Osteoblast (primary cell): Measurements from ENCODE around the gene NEDD8. TPM values are rescaled to one million over a fixed set of nuclear protein-coding genes. Genes with fewer than 3 reads are reported as not detected.

Source experiments
- DNase-seq: peaks from one replicate; pipeline ENCODE4 v3.0.0; 2011; ENCODE audit warnings: low spot score, mixed read lengths; ENCODE audit not compliant: insufficient read length; ENCODE audit errors: missing footprints
- H2AFZ ChIP-seq: 2 replicates; pipeline ENCODE4 v1.6.0; 2011; ENCODE audit warnings: mild to moderate bottlenecking, low read length
- H3K27ac ChIP-seq: 2 replicates; pipeline ENCODE4 v1.5.1; 2011; ENCODE audit warnings: mild to moderate bottlenecking, low read depth, low read length, moderate library complexity
- H3K27me3 ChIP-seq: 2 replicates; pipeline ENCODE4 v1.6.0; 2012; ENCODE audit warnings: mild to moderate bottlenecking, control low read depth, inconsistent platforms, low read length, moderate library complexity; ENCODE audit not compliant: insufficient read depth
- H3K36me3 ChIP-seq: 2 replicates; pipeline ENCODE4 v1.5.1; 2011; ENCODE audit warnings: mild to moderate bottlenecking, low read length, control low read depth, moderate library complexity; ENCODE audit not compliant: insufficient read depth
- H3K4me1 ChIP-seq: 2 replicates; pipeline ENCODE4 v1.5.1; 2011; ENCODE audit warnings: mild to moderate bottlenecking, low read length, control low read depth, moderate library complexity; ENCODE audit not compliant: insufficient read depth
- H3K4me2 ChIP-seq: 2 replicates; pipeline ENCODE4 v1.6.0; 2011; ENCODE audit warnings: mild to moderate bottlenecking, low read length; ENCODE audit not compliant: insufficient read depth
- H3K4me3 ChIP-seq: fragments of 200-600 bp; sonication (generic); 3 replicates; pipeline ENCODE4 v1.5.1; 2012; ENCODE audit warnings: mild to moderate bottlenecking, low read length, inconsistent platforms; ENCODE audit not compliant: insufficient read depth
- H3K79me2 ChIP-seq: 2 replicates; pipeline ENCODE4 v1.6.0; 2012; ENCODE audit warnings: mild to moderate bottlenecking, low read length, control low read depth, inconsistent platforms; ENCODE audit not compliant: insufficient read depth
- H3K9me3 ChIP-seq: 2 replicates; pipeline ENCODE4 v1.5.1; 2011; ENCODE audit warnings: low read depth, low read length, control low read depth
- H4K20me1 ChIP-seq: 2 replicates; pipeline ENCODE4 v1.6.0; 2012; ENCODE audit warnings: mild to moderate bottlenecking, low read length, control low read depth; ENCODE audit not compliant: insufficient read depth
- CTCF ChIP-seq: IDR thresholded peaks from 2 replicates; pipeline ENCODE4 v1.5.1; 2011; ENCODE audit warnings: mild to moderate bottlenecking, low read depth, low read length, moderate library complexity; ENCODE audit errors: extremely low read depth
- total RNA-seq: library from RNA; depleted of rRNA; stranded (reverse); fragments of >200 nt; gene quantifications from 2 replicates; pipeline ENCODE4 v1.2.3, GENCODE V29; 2012

The NEDD8 gene
- total RNA-seq, 1 donor, result 69.1 TPM

DNA sequence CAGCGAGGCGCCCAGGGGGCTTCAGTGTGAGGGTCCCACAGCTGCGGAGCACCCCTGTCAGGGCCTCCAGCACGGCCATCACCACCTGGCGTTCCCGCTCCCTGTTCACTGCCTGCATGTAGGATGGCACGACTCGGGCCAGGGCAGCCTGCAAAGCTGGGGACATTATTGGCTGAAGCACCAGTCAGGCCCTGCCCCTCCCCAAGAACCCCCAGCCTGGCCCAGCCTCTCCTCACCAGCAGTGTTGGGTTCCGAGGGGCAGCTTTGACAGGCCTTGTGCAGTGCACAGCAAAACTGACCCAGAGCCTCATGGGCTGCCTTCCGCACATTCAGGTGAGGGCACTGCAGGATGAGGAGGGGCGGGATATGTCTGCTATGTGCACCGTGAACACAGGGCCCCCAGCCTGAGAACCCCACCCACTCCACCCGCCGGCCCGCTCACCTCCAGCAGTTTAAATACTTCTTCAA lies 49.1 kb downstream of the NEDD8 start:
- Histone ChIP-seq H3K4me3 (no peak overlapping the region), H3K27me3 (no peaks in the 10 kb centered on the region), H2AFZ (no peak overlapping the region), H3K4me1 (peaks cover 14% of the 10 kb centered on the region), H3K36me3 (peaks cover 77% of the 10 kb centered on the region), H3K9me3 (no peaks in the 10 kb centered on the region), H3K4me2 (no peak overlapping the region), H4K20me1 (peaks cover 4% of the 10 kb centered on the region), H3K27ac (no peak overlapping the region), H3K79me2 (peaks cover 21% of the 10 kb centered on the region)
- no peak for DNase-seq
- no peak for TF ChIP-seq CTCF

- Histone ChIP-seq H3K9me3 (no peaks in the 10 kb centered on the region), H3K4me3 (no peak overlapping the region), H3K36me3 (peaks cover 80% of the 10 kb centered on the region), H3K79me2 (peaks cover 14% of the 10 kb centered on the region), H3K27me3 (no peaks in the 10 kb centered on the region), H3K27ac (no peak overlapping the region), H3K4me2 (no peak overlapping the region), H2AFZ (no peak overlapping the region), H3K4me1 (peaks cover 7% of the 10 kb centered on the region), H4K20me1 (peaks cover 4% of the 10 kb centered on the region)
- TF ChIP-seq CTCF, result no peak
- DNase-seq, result peak; percentile 74
These were observed 49.9 kb downstream of the NEDD8 start for GRCh38 chr14:24182110-24182882.

- no peaks in the 10 kb centered on the region for H3K9me3 ChIP-seq
- no peaks in the 10 kb centered on the region for H3K27me3 ChIP-seq
- peak; percentile 5 for DNase-seq
- H3K27ac ChIP-seq, result no peak overlapping the region
- H3K4me1 ChIP-seq, result peaks cover 7% of the 10 kb centered on the region
- no peaks in the 10 kb centered on the region for H4K20me1 ChIP-seq
- H3K36me3 ChIP-seq, result peaks cover 83% of the 10 kb centered on the region
- no peak overlapping the region for H3K4me2 ChIP-seq
- no peak overlapping the region for H2AFZ ChIP-seq
- H3K79me2 ChIP-seq, result peaks cover 8% of the 10 kb centered on the region
- TF ChIP-seq CTCF, result no peak
- H3K4me3 ChIP-seq, result no peak overlapping the region
These were observed 50.6 kb downstream of the NEDD8 start for GRCh38 chr14:24181371-24182077.
